Natural killer cell treated with Interleukin-12 subunit alpha and Interleukin-12 subunit beta and Interleukin-15 and Interleukin-18, amount 100 ng/mL, for 72 hours (primary cell): Measurements from ENCODE around the gene HTR3B. TPM values are rescaled to one million over a fixed set of nuclear protein-coding genes. Genes with fewer than 3 reads are reported as not detected.

ENCODE experiments used
- ATAC-seq, 2 donors: fragments of 150-1000 bp; cut with Tn5 transposase in 1 of 2; sonication (Bioruptor Pico), chemical (Tn5 transposase) in 1 of 2; 2 replicates each; pipeline ENCODE4 v1.10.0; 2021
- DNase-seq: peaks from one replicate; pipeline ENCODE4 v3.0.0; 2022; ENCODE audit warnings: low spot score
- H3K27ac Mint-ChIP-seq, 2 donors: 1 replicate in 1 of 2; 2 replicates in 1 of 2; pipeline ENCODE4 v1.8.0; 2022; ENCODE audit warnings: mixed read lengths in 2 of 2, mild to moderate bottlenecking in 1 of 2, moderate library complexity in 1 of 2
- H3K27me3 Mint-ChIP-seq, 2 donors: 1 replicate in 1 of 2; 2 replicates in 1 of 2; pipeline ENCODE4 v1.8.0; 2022; ENCODE audit warnings: mixed read lengths in 2 of 2
- H3K36me3 Mint-ChIP-seq: one replicate; pipeline ENCODE4 v1.8.0; 2022; ENCODE audit warnings: mixed read lengths
- H3K4me1 Mint-ChIP-seq, 2 donors: 1 replicate in 1 of 2; 2 replicates in 1 of 2; pipeline ENCODE4 v1.8.0; 2022; ENCODE audit warnings: low read depth in 2 of 2, mixed read lengths in 2 of 2, mild to moderate bottlenecking in 1 of 2
- H3K4me3 Mint-ChIP-seq: one replicate; pipeline ENCODE4 v1.8.0; 2022; ENCODE audit warnings: mixed read lengths
- H3K9me3 Mint-ChIP-seq: 2 replicates; pipeline ENCODE4 v1.8.0; 2022; ENCODE audit warnings: mixed read lengths
- total RNA-seq, 2 donors: library from RNA; stranded (reverse); gene quantifications; one replicate each; pipeline ENCODE4 v1.2.3, GENCODE V29; 2022

Gene HTR3B
- total RNA-seq, 2 donors from 2014 or later, result not detected

GRCh38 chr11:113974741-113975470, 70.3 kb downstream of the HTR3B start, which contains the start of gene HTR3A:
HTR3A (plus strand) TSS chr11:113975108; CDS start chr11:113975326, 218 bp downstream.
- peaks cover 0 to 3% of the 10 kb centered on the region in 2 donors for H3K4me1 Mint-ChIP-seq
- no peak within 1 kb of the TSS for H3K4me3 Mint-ChIP-seq
- no peaks in the 10 kb centered on the region for H3K36me3 Mint-ChIP-seq
- H3K27ac Mint-ChIP-seq, result no peak within 1 kb of the TSS
- H3K27me3 Mint-ChIP-seq, result peaks cover 4 to 6% of the 10 kb centered on the region in 2 donors
- no peak for DNase-seq
- no peak for ATAC-seq
- H3K9me3 Mint-ChIP-seq, result no peaks in the 10 kb centered on the region

GRCh38 chr11:113977071-113977490, 72.5 kb downstream of the HTR3B start:
- Mint-ChIP-seq H3K27me3 (peaks cover 4 to 6% of the 10 kb centered on the region in 2 donors), H3K27ac (no peak overlapping the region), H3K9me3 (no peaks in the 10 kb centered on the region), H3K4me3 (no peak overlapping the region), H3K36me3 (no peaks in the 10 kb centered on the region), H3K4me1 (peaks cover 0 to 9% of the 10 kb centered on the region in 2 donors)
- ATAC-seq (no peak), DNase-seq (no peak)

GRCh38 chr11:113977701-113978100, 73.1 kb downstream of the HTR3B start:
- H3K27me3 Mint-ChIP-seq, result peaks cover 4 to 6% of the 10 kb centered on the region in 2 donors
- H3K27ac Mint-ChIP-seq, result no peak overlapping the region
- no peaks in the 10 kb centered on the region for H3K9me3 Mint-ChIP-seq
- ATAC-seq (no peak), DNase-seq (no peak)
- no peaks in the 10 kb centered on the region for H3K36me3 Mint-ChIP-seq
- H3K4me1 Mint-ChIP-seq, result peaks cover 0 to 9% of the 10 kb centered on the region in 2 donors
- no peak overlapping the region for H3K4me3 Mint-ChIP-seq

GRCh38 chr11:113979431-113979830, 74.8 kb downstream of the HTR3B start:
- no peaks in the 10 kb centered on the region for H3K9me3 Mint-ChIP-seq
- no peak for ATAC-seq
- H3K36me3 Mint-ChIP-seq, result no peaks in the 10 kb centered on the region
- no peak for DNase-seq
- no peak overlapping the region for H3K27ac Mint-ChIP-seq
- peaks cover 11 to 16% of the 10 kb centered on the region in 2 donors for H3K27me3 Mint-ChIP-seq
- peaks cover 0 to 9% of the 10 kb centered on the region in 2 donors for H3K4me1 Mint-ChIP-seq
- H3K4me3 Mint-ChIP-seq, result no peak overlapping the region

- Mint-ChIP-seq H3K9me3 (no peaks in the 10 kb centered on the region), H3K36me3 (no peaks in the 10 kb centered on the region), H3K4me3 (no peak overlapping the region), H3K4me1 (peaks cover 0 to 9% of the 10 kb centered on the region in 2 donors), H3K27me3 (peaks cover 14 to 26% of the 10 kb centered on the region in 2 donors), H3K27ac (no peak overlapping the region)
- ATAC-seq (peak in 1 of 2 donors; percentile 55), DNase-seq (no peak)
Observed at GRCh38 chr11:113980785-113981184, 76.2 kb downstream of the HTR3B start.

- H3K36me3 Mint-ChIP-seq, result no peaks in the 10 kb centered on the region
- H3K27ac Mint-ChIP-seq, result no peak overlapping the region
- H3K9me3 Mint-ChIP-seq, result no peaks in the 10 kb centered on the region
- DNase-seq, result no peak
- peaks cover 0 to 8% of the 10 kb centered on the region in 2 donors for H3K4me1 Mint-ChIP-seq
- no peak for ATAC-seq
- H3K4me3 Mint-ChIP-seq, result no peak overlapping the region
- peaks cover 14 to 26% of the 10 kb centered on the region in 2 donors for H3K27me3 Mint-ChIP-seq
Observed at GRCh38 chr11:113982306-113982705, 77.7 kb downstream of the HTR3B start.

GRCh38 chr11:113984781-113985180, 80.2 kb downstream of the HTR3B start:
- Mint-ChIP-seq H3K4me3 (no peak overlapping the region), H3K27me3 (peaks cover 18 to 33% of the 10 kb centered on the region in 2 donors), H3K9me3 (no peaks in the 10 kb centered on the region), H3K4me1 (peaks cover 0 to 6% of the 10 kb centered on the region in 2 donors), H3K36me3 (no peaks in the 10 kb centered on the region), H3K27ac (no peak overlapping the region)
- ATAC-seq, result no peak
- DNase-seq, result no peak

GRCh38 chr11:113985906-113986305, 81.3 kb downstream of the HTR3B start:
- Mint-ChIP-seq H3K36me3 (no peaks in the 10 kb centered on the region), H3K9me3 (no peaks in the 10 kb centered on the region), H3K4me1 (no peaks in the 10 kb centered on the region), H3K27me3 (peaks cover 16 to 31% of the 10 kb centered on the region in 2 donors), H3K27ac (no peak overlapping the region), H3K4me3 (no peak overlapping the region)
- ATAC-seq (no peak), DNase-seq (no peak)

GRCh38 chr11:113986351-113987140, 82.0 kb downstream of the HTR3B start:
- Mint-ChIP-seq H3K9me3 (no peaks in the 10 kb centered on the region), H3K4me1 (no peaks in the 10 kb centered on the region), H3K4me3 (no peak overlapping the region), H3K36me3 (no peaks in the 10 kb centered on the region), H3K27me3 (peaks cover 19 to 37% of the 10 kb centered on the region in 2 donors), H3K27ac (no peak overlapping the region)
- ATAC-seq (peak in 1 of 2 donors; percentile 34), DNase-seq (no peak)

- Mint-ChIP-seq H3K27me3 (peaks cover 28 to 36% of the 10 kb centered on the region in 2 donors), H3K4me1 (no peaks in the 10 kb centered on the region), H3K4me3 (no peak overlapping the region), H3K36me3 (no peaks in the 10 kb centered on the region), H3K27ac (no peak overlapping the region), H3K9me3 (no peaks in the 10 kb centered on the region)
- no peak for DNase-seq
- ATAC-seq, result no peak
Observed at GRCh38 chr11:113989381-113989780, 84.8 kb downstream of the HTR3B start.

GRCh38 chr11:113989916-113990315, 85.3 kb downstream of the HTR3B start:
- Mint-ChIP-seq H3K4me1 (no peaks in the 10 kb centered on the region), H3K4me3 (no peak overlapping the region), H3K9me3 (no peaks in the 10 kb centered on the region), H3K27ac (no peak overlapping the region), H3K36me3 (no peaks in the 10 kb centered on the region), H3K27me3 (peaks cover 28 to 33% of the 10 kb centered on the region in 2 donors)
- ATAC-seq (no peak), DNase-seq (no peak)

- Mint-ChIP-seq H3K27me3 (peaks cover 31 to 34% of the 10 kb centered on the region in 2 donors), H3K9me3 (no peaks in the 10 kb centered on the region), H3K27ac (no peak overlapping the region), H3K36me3 (no peaks in the 10 kb centered on the region), H3K4me1 (no peaks in the 10 kb centered on the region), H3K4me3 (no peak overlapping the region)
- DNase-seq, result no peak
- no peak for ATAC-seq
Observed at GRCh38 chr11:113991170-113991569, 86.6 kb downstream of the HTR3B start.

GRCh38 chr11:113991718-113992458, 87.3 kb downstream of the HTR3B start:
- no peaks in the 10 kb centered on the region for H3K9me3 Mint-ChIP-seq
- no peaks in the 10 kb centered on the region for H3K36me3 Mint-ChIP-seq
- no peak for ATAC-seq
- peaks cover 34% of the 10 kb centered on the region in 2 donors for H3K27me3 Mint-ChIP-seq
- no peaks in the 10 kb centered on the region for H3K4me1 Mint-ChIP-seq
- DNase-seq, result no peak
- no peak overlapping the region for H3K4me3 Mint-ChIP-seq
- no peak overlapping the region for H3K27ac Mint-ChIP-seq
